HG02642 (cell line): Measurements from ENCODE around the gene MYH13.

Experiments
- ATAC-seq: cut with Tn5 transposase; IDR thresholded peaks from one replicate; pipeline ENCODE4 v1.9.1; 2021; ENCODE audit warnings: mild to moderate bottlenecking; ENCODE audit not compliant: unreplicated experiment, poor library complexity

The MYH13 gene

GRCh38 chr17:10372906-10373305, at the start of gene MYH13:
Gene MYH13 (minus strand): TSS chr17:10373006. CDS start chr17:10364530, 8,476 bp downstream.
- ATAC-seq, result no peak

GRCh38 chr17:10421900-10422542, 49.2 kb upstream of the MYH13 start, which contains the start of gene MYH8:
Gene MYH8 (minus strand): TSS chr17:10421950. CDS start chr17:10420227, 1,723 bp downstream.
- ATAC-seq, result no peak

GRCh38 chr17:10421211-10421610, 48.4 kb upstream of the MYH13 start:
- no peak for ATAC-seq

- no peak for ATAC-seq
These were observed 48.0 kb upstream of the MYH13 start for GRCh38 chr17:10420811-10421210.

- ATAC-seq, result no peak
These were observed 44.6 kb upstream of the MYH13 start for GRCh38 chr17:10417431-10417830.

- no peak for ATAC-seq
These were observed 42.4 kb upstream of the MYH13 start for GRCh38 chr17:10415161-10415560.

- no peak for ATAC-seq
These were observed 30.8 kb upstream of the MYH13 start for GRCh38 chr17:10403589-10403988.

GRCh38 chr17:10398352-10398751, 25.5 kb upstream of the MYH13 start:
- ATAC-seq, result no peak

- ATAC-seq, result no peak
These were observed 23.8 kb upstream of the MYH13 start for GRCh38 chr17:10396524-10397163.

GRCh38 chr17:10394201-10394887, 21.5 kb upstream of the MYH13 start:
- ATAC-seq, result peak; percentile 54

GRCh38 chr17:10392880-10393279, 20.1 kb upstream of the MYH13 start:
- ATAC-seq, result no peak

GRCh38 chr17:10385871-10386270, 13.1 kb upstream of the MYH13 start:
- no peak for ATAC-seq

GRCh38 chr17:10384175-10384574, 11.4 kb upstream of the MYH13 start:
- ATAC-seq, result no peak

- no peak for ATAC-seq
These were observed 8.0 kb upstream of the MYH13 start for GRCh38 chr17:10380631-10381408.

- ATAC-seq, result no peak
These were observed 2.7 kb downstream of the MYH13 start for GRCh38 chr17:10370016-10370608.

- ATAC-seq, result no peak
These were observed 3.6 kb downstream of the MYH13 start for GRCh38 chr17:10369239-10369638.

GRCh38 chr17:10368561-10368960, 4.2 kb downstream of the MYH13 start:
- ATAC-seq, result no peak

GRCh38 chr17:10360578-10360977, 12.2 kb downstream of the MYH13 start:
- no peak for ATAC-seq

GRCh38 chr17:10357768-10358167, 15.0 kb downstream of the MYH13 start:
- ATAC-seq, result no peak

GRCh38 chr17:10354651-10355050, 18.2 kb downstream of the MYH13 start:
- no peak for ATAC-seq
